ENCODE results near the gene SLFN12L.
"Not testable (repeated sequence)": the region's sequence is repeated elsewhere in the genome, so short reads cannot be mapped to it uniquely, and the experiment has no call there.

The SLFN12L gene

DNA sequence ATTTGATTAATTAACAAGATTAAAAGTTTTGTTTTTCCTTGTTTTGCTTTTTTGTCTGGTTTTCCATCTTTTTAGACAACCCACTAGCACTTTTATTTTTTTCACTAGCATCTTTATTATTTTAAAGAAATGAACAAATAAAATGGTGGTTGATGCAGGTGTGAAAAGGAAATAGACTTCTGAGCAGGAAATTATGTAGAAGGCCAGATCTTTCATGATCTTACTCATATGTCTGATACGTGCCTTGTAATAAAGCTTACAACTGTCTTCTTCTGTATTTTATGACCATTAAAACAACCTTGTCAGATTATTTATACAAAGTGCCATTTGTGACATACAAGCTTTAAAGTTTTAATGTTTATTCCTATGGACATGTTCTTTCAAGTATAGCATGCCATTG, 6.3 kb downstream of the SLFN12L start:
- no peak for DNase-seq (ENCODE audit: extremely low read depth, low read depth)
- TF ChIP-seq, protein P1, sequence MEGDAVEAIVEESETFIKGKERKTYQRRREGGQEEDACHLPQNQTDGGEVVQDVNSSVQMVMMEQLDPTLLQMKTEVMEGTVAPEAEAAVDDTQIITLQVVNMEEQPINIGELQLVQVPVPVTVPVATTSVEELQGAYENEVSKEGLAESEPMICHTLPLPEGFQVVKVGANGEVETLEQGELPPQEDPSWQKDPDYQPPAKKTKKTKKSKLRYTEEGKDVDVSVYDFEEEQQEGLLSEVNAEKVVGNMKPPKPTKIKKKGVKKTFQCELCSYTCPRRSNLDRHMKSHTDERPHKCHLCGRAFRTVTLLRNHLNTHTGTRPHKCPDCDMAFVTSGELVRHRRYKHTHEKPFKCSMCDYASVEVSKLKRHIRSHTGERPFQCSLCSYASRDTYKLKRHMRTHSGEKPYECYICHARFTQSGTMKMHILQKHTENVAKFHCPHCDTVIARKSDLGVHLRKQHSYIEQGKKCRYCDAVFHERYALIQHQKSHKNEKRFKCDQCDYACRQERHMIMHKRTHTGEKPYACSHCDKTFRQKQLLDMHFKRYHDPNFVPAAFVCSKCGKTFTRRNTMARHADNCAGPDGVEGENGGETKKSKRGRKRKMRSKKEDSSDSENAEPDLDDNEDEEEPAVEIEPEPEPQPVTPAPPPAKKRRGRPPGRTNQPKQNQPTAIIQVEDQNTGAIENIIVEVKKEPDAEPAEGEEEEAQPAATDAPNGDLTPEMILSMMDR (IDR thresholded peaks at IDR 0.05; ENCODE audit: low read depth, low read length): no peak

DNA sequence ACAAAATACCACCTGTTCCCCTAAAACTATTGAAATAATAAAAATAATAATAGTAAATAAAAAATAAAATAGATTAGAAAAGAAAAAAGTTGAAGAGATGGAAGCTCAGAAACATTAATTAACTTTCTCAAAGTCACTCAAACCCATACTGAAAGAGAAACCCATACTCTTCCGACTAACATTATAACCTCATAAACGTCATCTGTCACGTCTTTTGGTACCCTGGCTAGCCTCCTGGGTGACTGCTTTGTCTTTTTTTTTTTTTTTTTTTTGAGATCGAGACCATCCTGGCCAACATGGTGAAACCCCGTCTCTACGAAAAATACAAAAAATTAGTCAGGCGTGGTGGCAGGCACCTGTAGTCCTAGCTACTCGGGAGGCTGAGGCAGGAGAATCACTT, 7.6 kb downstream of the SLFN12L start:
- no peak for DNase-seq (ENCODE audit: extremely low read depth, low read depth)
- TF ChIP-seq, protein P1 (IDR thresholded peaks at IDR 0.05; ENCODE audit: low read depth, low read length): no peak

- DNase-seq (ENCODE audit: extremely low read depth, low read depth): not testable (repeated sequence)
These were observed 8.2 kb downstream of the SLFN12L start for GRCh38 chr17:35529326-35529725.

DNA sequence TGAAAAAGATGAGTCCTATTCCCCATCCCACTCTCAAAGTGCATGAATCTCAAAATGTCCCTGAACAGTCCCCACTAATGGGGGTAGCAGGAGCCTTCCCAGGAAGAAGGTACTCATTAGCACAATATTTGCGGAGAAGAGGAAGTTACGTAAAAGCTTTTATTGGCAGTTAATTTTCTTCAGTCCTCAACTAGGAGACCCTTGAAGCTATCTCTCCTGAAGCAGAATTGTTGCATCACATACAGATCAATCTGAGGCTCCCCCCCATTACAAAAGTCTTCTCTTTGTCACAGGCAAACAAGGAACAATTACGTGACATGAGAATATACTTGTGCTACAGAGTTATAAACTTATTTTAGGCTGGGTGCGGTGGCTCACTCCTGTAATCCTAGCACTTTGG, 14.2 kb downstream of the SLFN12L start:
- TF ChIP-seq, protein P1 (IDR thresholded peaks at IDR 0.05; ENCODE audit: low read depth, low read length): no peak
- DNase-seq (ENCODE audit: extremely low read depth, low read depth): no peak

- DNase-seq (ENCODE audit: extremely low read depth, low read depth): not testable (repeated sequence)
These were observed 15.7 kb downstream of the SLFN12L start for GRCh38 chr17:35521654-35522256.

GRCh38 chr17:35521150-35521549, 16.3 kb downstream of the SLFN12L start:
- TF ChIP-seq, protein P1 (IDR thresholded peaks at IDR 0.05; ENCODE audit: low read depth, low read length): no peak
- no peak for DNase-seq (ENCODE audit: extremely low read depth, low read depth)

DNA sequence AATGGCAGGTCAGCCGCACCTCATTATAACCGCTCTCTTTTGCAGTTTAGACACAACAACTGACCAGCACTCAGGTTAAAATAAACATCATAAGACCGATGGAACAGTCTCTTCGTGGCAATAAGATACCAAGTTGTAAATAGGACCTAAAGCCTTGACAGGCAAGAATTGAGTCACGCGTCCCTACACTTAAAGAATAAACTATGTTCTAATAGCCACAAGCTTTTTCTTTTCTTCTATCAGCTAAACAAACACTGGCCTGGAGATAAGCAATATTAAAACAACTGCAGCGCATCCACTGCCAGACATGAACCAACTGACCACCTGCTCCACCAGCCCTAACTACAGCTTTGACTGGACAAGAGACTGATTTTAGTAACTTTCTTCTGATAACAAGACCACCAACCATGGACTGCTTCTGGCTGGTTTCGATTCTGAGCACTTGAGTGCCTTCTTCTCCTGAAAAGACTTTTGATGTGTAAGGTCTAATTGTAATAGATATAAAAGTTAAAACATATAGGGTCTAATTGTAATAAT, 17.5 kb downstream of the SLFN12L start:
- TF ChIP-seq, protein P1 (IDR thresholded peaks at IDR 0.05; ENCODE audit: low read depth, low read length): no peak
- no peak for DNase-seq (ENCODE audit: extremely low read depth, low read depth)

GRCh38 chr17:35519439-35519838, 18.0 kb downstream of the SLFN12L start:
- TF ChIP-seq, protein P1 (IDR thresholded peaks at IDR 0.05; ENCODE audit: low read depth, low read length): no peak
- no peak for DNase-seq (ENCODE audit: extremely low read depth, low read depth)

- DNase-seq (ENCODE audit: extremely low read depth, low read depth): not testable (repeated sequence)
These were observed 19.0 kb downstream of the SLFN12L start for GRCh38 chr17:35518431-35518830.

All from AG09319 (cell line).